ENCODE results near the gene LRRC61. TPM values are rescaled to one million over a fixed set of nuclear protein-coding genes. Genes with fewer than 3 reads are reported as not detected.
A peak's percentile ranks its signal among the peaks of the same experiment; 100 is the strongest.

Gene LRRC61
- total and polyA plus RNA-seq, 2 of the 13 experiments (the other 11 are each of a cell fraction or from before 2014, with no cell fraction given): 33.0 to 34.8 TPM

DNA sequence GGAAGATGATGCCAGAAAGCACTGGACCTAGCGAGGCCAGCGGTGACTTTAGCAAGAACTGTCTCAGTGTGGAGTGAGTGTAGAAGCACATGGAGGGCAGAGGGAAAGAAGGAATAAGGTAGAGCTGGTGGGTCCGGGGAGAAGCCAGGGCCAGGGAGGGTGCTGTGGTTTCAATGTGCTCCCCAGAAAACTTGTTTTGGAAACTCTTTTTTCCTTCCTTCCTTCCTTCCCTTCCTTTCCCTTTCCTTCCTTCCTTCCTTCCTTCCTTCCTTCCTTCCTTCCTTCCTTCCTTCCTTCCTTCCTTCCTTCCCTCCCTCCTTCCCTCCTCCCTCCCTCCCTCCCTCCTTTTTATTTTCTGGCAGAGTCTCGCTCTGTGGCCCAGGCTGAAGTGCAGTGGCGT, 23.8 kb downstream of the LRRC61 start:
- POLR2A ChIA-PET: interaction anchor here (0.9 to 2.1 kb wide), 2 partner anchors 8 to 21 kb away, joined by 4 to 8 read pairs; partner anchors contain the start of gene REPIN1

DNA sequence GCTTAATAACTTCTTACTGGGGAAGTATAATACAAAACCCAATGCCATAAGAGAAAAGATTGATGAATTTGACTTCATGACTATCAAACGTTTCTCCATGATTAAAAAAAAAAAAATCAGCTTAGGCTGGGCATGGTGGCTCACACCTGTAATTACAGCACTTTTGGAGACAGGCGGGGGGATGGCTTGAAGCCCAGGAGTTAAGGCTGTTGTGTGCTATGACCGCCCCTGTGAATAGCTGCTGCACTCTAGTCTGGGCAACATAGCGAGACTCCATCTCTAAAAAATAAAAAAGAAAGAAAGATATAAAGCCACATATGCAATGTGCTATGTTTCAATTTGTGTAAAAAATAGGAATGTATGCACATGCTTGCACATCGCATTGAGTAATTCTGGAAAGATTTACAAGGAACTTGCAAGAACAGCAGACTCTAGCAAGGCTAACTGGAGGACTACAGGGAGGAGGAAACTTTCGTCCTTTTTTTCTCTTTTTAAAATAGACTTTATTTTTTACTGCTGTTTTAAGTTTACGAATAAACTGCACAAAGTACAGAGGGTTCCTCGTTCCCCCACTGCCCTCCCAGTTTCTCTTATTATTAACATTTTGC, 28.5 kb downstream of the LRRC61 start:
- Histone ChIP-seq H3K9ac (ENCODE audit: insufficient read depth, low read depth, low read length) (no peak overlapping the region), H3K27me3 (ENCODE audit: control insufficient read depth in 1 of 2, insufficient read depth in 2 of 2, low read length in 2 of 2) (no peaks in the 10 kb centered on the region), H3K79me2 (ENCODE audit: insufficient read depth, low read length) (no peaks in the 10 kb centered on the region), H3K27ac (ENCODE audit: extremely low read length, insufficient read depth, low read length) (no peak overlapping the region), H3K4me1 (ENCODE audit: insufficient read depth, low read length) (peaks cover 35% of the 10 kb centered on the region), H3K4me3 (replicated peaks in 1 of 3; ENCODE audit: insufficient read depth in 1 of 3, low read depth in 2 of 3, low read length in 3 of 3) (no peak overlapping the region), H3K9me3 (ENCODE audit: low read length) (no peaks in the 10 kb centered on the region), H3K36me3 (replicated peaks in 1 of 2; ENCODE audit: control insufficient read depth in 1 of 2, insufficient read depth in 2 of 2, low read length in 2 of 2) (no peaks in the 10 kb centered on the region), H2AFZ (ENCODE audit: low read length) (peak overlapping the region; percentile 54), H3K4me2 (ENCODE audit: low read depth, low read length) (no peak overlapping the region), H4K20me1 (ENCODE audit: insufficient read depth, low read length) (no peaks in the 10 kb centered on the region)
- WGBS (ENCODE audit: low lambda C conversion rate): 52% methylated on average over 8 of the region's 8 CpGs
- FAIRE-seq: no peak
- CTCF ChIA-PET (ENCODE audit: low intra/inter-chr PET ratio, low total read pairs): no interaction called here
- POLR2A ChIA-PET: interaction anchor here (1.3 to 5.8 kb wide), 2 partner anchors 11 to 18 kb away, joined by 3 to 58 read pairs; partner anchors contain the start of genes RARRES2 and REPIN1
- in situ Hi-C loops (cut with HindIII; ENCODE audit: extremely low pct_ligation_motif_present, low pct_unique_long_range_greater_than_20kb) (no loop called here), intact Hi-C loops (cut with micrococcal nuclease; ENCODE audit: unreplicated experiment) (loop anchor here (10.0 kb wide), 1 partner anchor 67 kb away; no protein-coding TSS in a partner anchor)
- no TSS peak for BruUV-seq (replicated peaks)
- no peak for ATAC-seq
- no peak for DNase-seq (ENCODE audit: low spot score)
- TF ChIP-seq, protein P1, sequence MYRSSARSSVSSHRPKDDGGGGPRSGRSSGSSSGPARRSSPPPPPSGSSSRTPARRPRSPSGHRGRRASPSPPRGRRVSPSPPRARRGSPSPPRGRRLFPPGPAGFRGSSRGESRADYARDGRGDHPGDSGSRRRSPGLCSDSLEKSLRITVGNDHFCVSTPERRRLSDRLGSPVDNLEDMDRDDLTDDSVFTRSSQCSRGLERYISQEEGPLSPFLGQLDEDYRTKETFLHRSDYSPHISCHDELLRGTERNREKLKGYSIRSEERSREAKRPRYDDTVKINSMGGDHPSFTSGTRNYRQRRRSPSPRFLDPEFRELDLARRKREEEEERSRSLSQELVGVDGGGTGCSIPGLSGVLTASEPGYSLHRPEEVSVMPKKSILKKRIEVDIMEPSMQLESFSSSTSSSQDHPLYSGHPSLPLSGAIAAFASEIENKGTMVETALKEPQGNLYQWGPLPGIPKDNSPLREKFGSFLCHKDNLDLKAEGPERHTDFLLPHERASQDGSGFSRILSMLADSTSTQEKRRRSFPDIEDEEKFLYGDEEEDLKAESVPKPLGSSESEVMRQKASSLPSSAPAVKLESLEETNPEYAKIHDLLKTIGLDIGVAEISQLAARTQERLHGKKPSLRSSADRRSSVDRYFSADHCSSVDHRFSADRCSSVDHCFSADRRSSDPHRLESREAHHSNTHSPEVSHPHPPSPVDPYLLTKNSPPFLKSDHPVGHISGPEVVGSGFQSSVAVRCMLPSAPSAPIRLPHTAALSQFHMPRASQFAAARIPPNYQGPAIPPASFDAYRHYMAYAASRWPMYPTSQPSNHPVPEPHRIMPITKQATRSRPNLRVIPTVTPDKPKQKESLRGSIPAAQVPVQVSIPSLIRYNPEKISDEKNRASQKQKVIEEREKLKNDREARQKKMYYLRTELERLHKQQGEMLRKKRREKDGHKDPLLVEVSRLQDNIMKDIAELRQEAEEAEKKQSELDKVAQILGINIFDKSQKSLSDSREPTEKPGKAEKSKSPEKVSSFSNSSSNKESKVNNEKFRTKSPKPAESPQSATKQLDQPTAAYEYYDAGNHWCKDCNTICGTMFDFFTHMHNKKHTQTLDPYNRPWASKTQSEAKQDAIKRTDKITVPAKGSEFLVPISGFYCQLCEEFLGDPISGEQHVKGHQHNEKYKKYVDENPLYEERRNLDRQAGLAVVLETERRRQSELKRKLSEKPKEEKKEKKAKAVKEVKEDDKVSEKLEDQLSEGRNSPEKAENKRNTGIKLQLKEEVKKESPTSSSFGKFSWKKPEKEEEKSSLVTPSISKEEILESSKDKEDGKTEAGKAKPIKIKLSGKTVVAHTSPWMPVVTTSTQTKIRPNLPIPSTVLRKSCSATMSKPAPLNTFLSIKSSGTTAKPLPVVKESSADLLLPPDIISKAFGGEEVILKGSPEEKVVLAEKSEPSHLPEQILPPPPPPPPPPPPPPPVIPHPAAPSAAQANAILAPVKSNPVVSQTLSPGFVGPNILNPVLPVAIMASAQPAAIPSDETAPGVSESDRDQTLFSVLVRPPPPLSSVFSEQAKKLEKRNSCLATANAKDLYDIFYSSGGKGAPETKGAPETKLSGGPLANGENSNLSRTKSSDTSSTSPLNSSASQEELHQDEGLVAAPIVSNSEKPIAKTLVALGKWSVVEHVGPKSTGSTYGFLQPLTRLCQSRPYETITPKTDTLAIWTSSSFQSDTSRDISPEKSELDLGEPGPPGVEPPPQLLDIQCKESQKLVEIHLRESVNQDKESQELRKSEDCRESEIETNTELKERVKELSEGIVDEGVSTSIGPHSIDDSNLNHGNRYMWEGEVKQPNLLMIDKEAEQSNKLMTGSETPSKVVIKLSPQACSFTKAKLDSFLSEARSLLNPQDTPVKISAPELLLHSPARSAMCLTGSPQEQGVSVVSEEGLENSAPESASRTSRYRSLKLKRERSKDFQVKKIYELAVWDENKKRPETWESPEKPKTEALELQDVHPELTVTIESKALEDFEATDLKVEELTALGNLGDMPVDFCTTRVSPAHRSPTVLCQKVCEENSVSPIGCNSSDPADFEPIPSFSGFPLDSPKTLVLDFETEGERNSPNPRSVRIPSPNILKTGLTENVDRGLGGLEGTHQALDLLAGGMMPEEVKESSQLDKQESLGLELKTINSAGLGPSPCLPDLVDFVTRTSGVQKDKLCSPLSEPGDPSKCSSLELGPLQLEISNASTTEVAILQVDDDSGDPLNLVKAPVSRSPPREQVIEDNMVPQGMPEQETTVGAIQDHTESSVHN (CRISPR knock-in tag; IDR thresholded peaks at IDR 0.05): no peak
- TF ChIP-seq ZNF20 (CRISPR knock-in tag; IDR thresholded peaks at IDR 0.05): no peak
- no peak for TF ChIP-seq RARG (CRISPR knock-in tag; IDR thresholded peaks at IDR 0.05; ENCODE audit: low read depth)
- no peak for TF ChIP-seq ZBTB7B (CRISPR knock-in tag; IDR thresholded peaks at IDR 0.05)
- TF ChIP-seq, protein P2, sequence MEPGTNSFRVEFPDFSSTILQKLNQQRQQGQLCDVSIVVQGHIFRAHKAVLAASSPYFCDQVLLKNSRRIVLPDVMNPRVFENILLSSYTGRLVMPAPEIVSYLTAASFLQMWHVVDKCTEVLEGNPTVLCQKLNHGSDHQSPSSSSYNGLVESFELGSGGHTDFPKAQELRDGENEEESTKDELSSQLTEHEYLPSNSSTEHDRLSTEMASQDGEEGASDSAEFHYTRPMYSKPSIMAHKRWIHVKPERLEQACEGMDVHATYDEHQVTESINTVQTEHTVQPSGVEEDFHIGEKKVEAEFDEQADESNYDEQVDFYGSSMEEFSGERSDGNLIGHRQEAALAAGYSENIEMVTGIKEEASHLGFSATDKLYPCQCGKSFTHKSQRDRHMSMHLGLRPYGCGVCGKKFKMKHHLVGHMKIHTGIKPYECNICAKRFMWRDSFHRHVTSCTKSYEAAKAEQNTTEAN (CRISPR knock-in tag; conservative IDR thresholded peaks at IDR 0.05): no peak
- no peak for TF ChIP-seq HOXA3 (CRISPR knock-in tag; IDR thresholded peaks at IDR 0.05)
- TF ChIP-seq FOXJ3 (CRISPR knock-in tag; IDR thresholded peaks at IDR 0.05; ENCODE audit: borderline replicate concordance): no peak

More for the DNA sequence above, 23.8 kb downstream of the LRRC61 start:
- DNase-seq (ENCODE audit: low spot score): no peak
- no peaks in the 10 kb centered on the region for H3K9me3 ChIP-seq (ENCODE audit: low read length)
- no peak overlapping the region for H2AFZ ChIP-seq (ENCODE audit: low read length)
- intact Hi-C loops (cut with micrococcal nuclease; ENCODE audit: unreplicated experiment): no loop called here
- no peak overlapping the region for H3K27ac ChIP-seq (ENCODE audit: extremely low read length, insufficient read depth, low read length)
- no peaks in the 10 kb centered on the region for H3K79me2 ChIP-seq (ENCODE audit: insufficient read depth, low read length)
- TF ChIP-seq RELA (CRISPR knock-in tag; IDR thresholded peaks at IDR 0.05) (no peak), HNRNPK (IDR thresholded peaks at IDR 0.05; ENCODE audit: low read depth, low read length, poor library complexity, severe bottlenecking) (peak; percentile 66)
- CTCF ChIA-PET (ENCODE audit: low intra/inter-chr PET ratio, low total read pairs): no interaction called here
- peaks cover 23% of the 10 kb centered on the region for H3K4me1 ChIP-seq (ENCODE audit: insufficient read depth, low read length)
- BruUV-seq (replicated peaks): no TSS peak
- H3K4me2 ChIP-seq (ENCODE audit: low read depth, low read length): no peak overlapping the region
- WGBS (ENCODE audit: low lambda C conversion rate): 84% methylated on average over 5 of the region's 5 CpGs
- H3K36me3 ChIP-seq (replicated peaks in 1 of 2; ENCODE audit: control insufficient read depth in 1 of 2, insufficient read depth in 2 of 2, low read length in 2 of 2): no peaks in the 10 kb centered on the region
- in situ Hi-C loops (cut with HindIII; ENCODE audit: extremely low pct_ligation_motif_present, low pct_unique_long_range_greater_than_20kb): no loop called here
- no peak for FAIRE-seq
- no peak overlapping the region for H3K4me3 ChIP-seq (replicated peaks in 1 of 3; ENCODE audit: insufficient read depth in 1 of 3, low read depth in 2 of 3, low read length in 3 of 3)
- no peaks in the 10 kb centered on the region for H4K20me1 ChIP-seq (ENCODE audit: insufficient read depth, low read length)
- H3K9ac ChIP-seq (ENCODE audit: insufficient read depth, low read depth, low read length): no peak overlapping the region
- no peaks in the 10 kb centered on the region; a peak in 1 of 5 replicates for H3K27me3 ChIP-seq (ENCODE audit: control insufficient read depth in 1 of 2, insufficient read depth in 2 of 2, low read length in 2 of 2)
- ATAC-seq: no peak

Measured in HepG2 (cell line).